Measurements from ENCODE around the gene RDH13. TPM values are rescaled to one million over a fixed set of nuclear protein-coding genes. Genes with fewer than 3 reads are reported as not detected.
"Not testable (repeated sequence)": the region's sequence is repeated elsewhere in the genome, so short reads cannot be mapped to it uniquely, and the experiment has no call there.

The RDH13 gene
- total RNA-seq, 1 donor = 12.7 TPM

GRCh38 chr19:55031178-55031577 lies 31.8 kb downstream of the RDH13 start:
- no peak for TF ChIP-seq CTCF (IDR thresholded peaks at IDR 0.05; ENCODE audit: extremely low read depth, low read depth, low read length)
- H3K27ac ChIP-seq (ENCODE audit: low read depth, low read length) = no peak overlapping the region
- H3K9me3 ChIP-seq (ENCODE audit: low read depth, low read length) = no peaks in the 10 kb centered on the region
- H3K4me2 ChIP-seq (ENCODE audit: insufficient read depth, low read length) = no peak overlapping the region
- H3K79me2 ChIP-seq (ENCODE audit: insufficient read depth, low read length) = no peaks in the 10 kb centered on the region
- no peaks in the 10 kb centered on the region for H3K36me3 ChIP-seq (ENCODE audit: insufficient read depth, low read length)
- DNase-seq (ENCODE audit: insufficient read length, low spot score, missing footprints) = no peak
- no peaks in the 10 kb centered on the region for H4K20me1 ChIP-seq (ENCODE audit: insufficient read depth, low read length)
- no peak overlapping the region for H2AFZ ChIP-seq (ENCODE audit: low read length)
- H3K27me3 ChIP-seq (ENCODE audit: insufficient read depth, low read length) = no peaks in the 10 kb centered on the region
- H3K4me3 ChIP-seq (ENCODE audit: insufficient read depth, low read length) = no peak overlapping the region
- H3K4me1 ChIP-seq (ENCODE audit: insufficient read depth, low read length) = no peaks in the 10 kb centered on the region

- H3K9me3 ChIP-seq (ENCODE audit: low read depth, low read length) = no peaks in the 10 kb centered on the region
Measured at GRCh38 chr19:55028757-55029156, 34.2 kb downstream of the RDH13 start.

GRCh38 chr19:55027472-55028337 lies 35.2 kb downstream of the RDH13 start:
- TF ChIP-seq CTCF (IDR thresholded peaks at IDR 0.05; ENCODE audit: extremely low read depth, low read depth, low read length) = no peak
- DNase-seq (ENCODE audit: insufficient read length, low spot score, missing footprints) = peak; percentile 68
- Histone ChIP-seq H3K27ac (ENCODE audit: low read depth, low read length) (no peak overlapping the region), H3K4me2 (ENCODE audit: insufficient read depth, low read length) (no peak overlapping the region), H3K4me3 (ENCODE audit: insufficient read depth, low read length) (no peak overlapping the region), H2AFZ (ENCODE audit: low read length) (no peak overlapping the region), H3K79me2 (ENCODE audit: insufficient read depth, low read length) (no peaks in the 10 kb centered on the region), H3K27me3 (ENCODE audit: insufficient read depth, low read length) (no peaks in the 10 kb centered on the region), H3K9me3 (ENCODE audit: low read depth, low read length) (no peaks in the 10 kb centered on the region), H4K20me1 (ENCODE audit: insufficient read depth, low read length) (no peaks in the 10 kb centered on the region), H3K36me3 (ENCODE audit: insufficient read depth, low read length) (no peaks in the 10 kb centered on the region), H3K4me1 (ENCODE audit: insufficient read depth, low read length) (no peaks in the 10 kb centered on the region)

More at GRCh38 chr19:55028757-55029156, 34.2 kb downstream of the RDH13 start:
- Histone ChIP-seq H2AFZ (ENCODE audit: low read length) (no peak overlapping the region), H3K4me1 (ENCODE audit: insufficient read depth, low read length) (no peaks in the 10 kb centered on the region), H4K20me1 (ENCODE audit: insufficient read depth, low read length) (no peaks in the 10 kb centered on the region), H3K27me3 (ENCODE audit: insufficient read depth, low read length) (no peaks in the 10 kb centered on the region), H3K4me2 (ENCODE audit: insufficient read depth, low read length) (no peak overlapping the region), H3K79me2 (ENCODE audit: insufficient read depth, low read length) (no peaks in the 10 kb centered on the region), H3K36me3 (ENCODE audit: insufficient read depth, low read length) (no peaks in the 10 kb centered on the region), H3K27ac (ENCODE audit: low read depth, low read length) (no peak overlapping the region), H3K4me3 (ENCODE audit: insufficient read depth, low read length) (no peak overlapping the region)
- no peak for TF ChIP-seq CTCF (IDR thresholded peaks at IDR 0.05; ENCODE audit: extremely low read depth, low read depth, low read length)
- DNase-seq (ENCODE audit: insufficient read length, low spot score, missing footprints) = no peak

- H3K9me3 ChIP-seq (ENCODE audit: low read depth, low read length); H3K79me2 ChIP-seq (ENCODE audit: insufficient read depth, low read length); H3K27me3 ChIP-seq (ENCODE audit: insufficient read depth, low read length); H3K4me1 ChIP-seq (ENCODE audit: insufficient read depth, low read length); H3K4me2 ChIP-seq (ENCODE audit: insufficient read depth, low read length); DNase-seq (ENCODE audit: insufficient read length, low spot score, missing footprints); H3K27ac ChIP-seq (ENCODE audit: low read depth, low read length); H2AFZ ChIP-seq (ENCODE audit: low read length); H3K4me3 ChIP-seq (ENCODE audit: insufficient read depth, low read length); H4K20me1 ChIP-seq (ENCODE audit: insufficient read depth, low read length); H3K36me3 ChIP-seq (ENCODE audit: insufficient read depth, low read length): not testable (repeated sequence)
Measured at GRCh38 chr19:55027140-55027471, 35.8 kb downstream of the RDH13 start.
